HG02943 (cell line): ENCODE results near the gene ALLC.

Experiments used
- ATAC-seq: cut with Tn5 transposase; IDR thresholded peaks from one replicate; pipeline ENCODE4 v1.9.1; 2021; ENCODE audit warnings: mild to moderate bottlenecking, low read depth, moderate library complexity; ENCODE audit not compliant: unreplicated experiment

ALLC gene

GRCh38 chr2:3672861-3673678, 15.1 kb downstream of the ALLC start:
- no peak for ATAC-seq

- ATAC-seq, result no peak
Observed at GRCh38 chr2:3674066-3674845, 16.3 kb downstream of the ALLC start.

GRCh38 chr2:3675687-3676086, 17.7 kb downstream of the ALLC start:
- no peak for ATAC-seq

- ATAC-seq, result no peak
Observed at GRCh38 chr2:3677436-3677835, 19.4 kb downstream of the ALLC start.

GRCh38 chr2:3678212-3678611, 20.2 kb downstream of the ALLC start:
- no peak for ATAC-seq

GRCh38 chr2:3679180-3679579, 21.2 kb downstream of the ALLC start:
- ATAC-seq, result no peak

GRCh38 chr2:3679616-3680393, 21.8 kb downstream of the ALLC start:
- ATAC-seq, result no peak

GRCh38 chr2:3680548-3681345, 22.7 kb downstream of the ALLC start:
- no peak for ATAC-seq

- ATAC-seq, result no peak
Observed at GRCh38 chr2:3681625-3682024, 23.6 kb downstream of the ALLC start.

GRCh38 chr2:3682811-3683210, 24.8 kb downstream of the ALLC start:
- no peak for ATAC-seq

- ATAC-seq, result no peak
Observed at GRCh38 chr2:3683748-3684454, 25.9 kb downstream of the ALLC start.

- no peak for ATAC-seq
Observed at GRCh38 chr2:3689998-3690748, 32.2 kb downstream of the ALLC start.

GRCh38 chr2:3692375-3692774, 34.4 kb downstream of the ALLC start:
- no peak for ATAC-seq

- no peak for ATAC-seq
Observed at GRCh38 chr2:3696545-3696944, 38.5 kb downstream of the ALLC start.

GRCh38 chr2:3701071-3701470, 43.1 kb downstream of the ALLC start:
- no peak for ATAC-seq

- no peak for ATAC-seq
Observed at GRCh38 chr2:3703236-3703756, 45.3 kb downstream of the ALLC start, which contains the start of gene DCDC2C. TSS of gene DCDC2C (plus strand) at chr2:3703575. CDS start at chr2:3703752, 177 bp downstream.

GRCh38 chr2:3703757-3704355, 45.9 kb downstream of the ALLC start:
- no peak for ATAC-seq

- ATAC-seq, result no peak
Observed at GRCh38 chr2:3704692-3705091, 46.7 kb downstream of the ALLC start.
